GM20431 (cell line): ENCODE results near the gene CORO6.

Experiments used
- in situ Hi-C: fragments of 300-500 bp; cut with MseI, MboI; formaldehyde crosslinking; loops from one replicate; pipeline ENCODE4 v1.15.0; 2020; ENCODE audit warnings: low sequenced_read_pairs; ENCODE audit not compliant: unreplicated experiment

The CORO6 gene

DNA sequence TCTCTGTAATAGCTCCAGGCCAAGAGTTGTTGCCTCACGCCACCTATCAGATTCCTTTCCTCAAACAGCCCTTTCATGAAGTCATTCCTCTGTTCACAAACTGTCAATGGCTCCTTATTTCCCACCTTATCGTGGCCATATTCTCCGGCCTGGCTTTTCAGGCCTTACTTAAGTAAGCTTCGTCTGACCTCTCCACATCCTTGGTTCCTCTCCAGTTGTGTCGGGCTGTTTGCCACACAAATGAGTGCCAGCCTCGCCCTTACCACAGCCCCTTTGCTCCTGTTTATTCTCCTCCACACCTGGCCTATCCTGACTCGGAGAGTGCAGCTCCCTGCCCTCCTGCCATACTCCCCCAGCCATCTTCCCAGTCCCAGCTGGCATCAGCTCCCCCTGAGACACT is 52.2 kb downstream of the CORO6 start:
- in situ Hi-C loops, result no loop called here

DNA sequence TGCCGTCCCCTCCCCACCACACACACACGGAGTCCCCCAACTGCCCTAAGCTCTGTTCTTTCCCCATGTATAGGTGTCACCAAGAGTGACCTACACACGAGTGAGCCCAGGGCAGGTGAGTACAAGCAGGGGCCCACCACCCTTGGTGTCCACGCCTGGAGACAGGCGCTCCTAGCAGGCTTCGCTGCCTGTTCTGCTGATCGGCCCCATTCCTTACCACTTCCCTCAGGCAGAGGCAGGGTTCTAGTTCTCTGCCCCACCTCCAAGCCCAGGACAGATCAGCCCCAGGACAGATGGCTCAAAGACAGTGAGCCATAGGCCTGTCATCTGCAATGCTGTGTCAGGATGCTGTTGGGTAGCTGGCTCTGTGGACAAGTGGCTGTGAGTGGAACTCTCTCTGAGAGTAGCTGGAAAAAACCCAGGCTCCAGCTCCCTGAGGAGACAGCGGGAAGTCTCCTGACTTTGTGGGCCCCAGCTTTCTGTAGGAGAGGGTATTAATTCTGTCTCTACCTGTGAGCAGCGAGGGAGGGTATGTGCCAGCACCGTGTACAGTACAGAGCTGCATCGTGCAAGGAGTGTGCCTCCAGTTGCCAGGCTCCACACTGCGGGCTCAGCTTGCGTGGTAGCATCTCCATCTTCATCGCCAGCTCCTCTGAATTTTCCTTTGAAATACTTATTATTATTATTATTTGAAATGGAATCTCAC is 53.3 kb downstream of the CORO6 start:
- in situ Hi-C loops, result no loop called here

DNA sequence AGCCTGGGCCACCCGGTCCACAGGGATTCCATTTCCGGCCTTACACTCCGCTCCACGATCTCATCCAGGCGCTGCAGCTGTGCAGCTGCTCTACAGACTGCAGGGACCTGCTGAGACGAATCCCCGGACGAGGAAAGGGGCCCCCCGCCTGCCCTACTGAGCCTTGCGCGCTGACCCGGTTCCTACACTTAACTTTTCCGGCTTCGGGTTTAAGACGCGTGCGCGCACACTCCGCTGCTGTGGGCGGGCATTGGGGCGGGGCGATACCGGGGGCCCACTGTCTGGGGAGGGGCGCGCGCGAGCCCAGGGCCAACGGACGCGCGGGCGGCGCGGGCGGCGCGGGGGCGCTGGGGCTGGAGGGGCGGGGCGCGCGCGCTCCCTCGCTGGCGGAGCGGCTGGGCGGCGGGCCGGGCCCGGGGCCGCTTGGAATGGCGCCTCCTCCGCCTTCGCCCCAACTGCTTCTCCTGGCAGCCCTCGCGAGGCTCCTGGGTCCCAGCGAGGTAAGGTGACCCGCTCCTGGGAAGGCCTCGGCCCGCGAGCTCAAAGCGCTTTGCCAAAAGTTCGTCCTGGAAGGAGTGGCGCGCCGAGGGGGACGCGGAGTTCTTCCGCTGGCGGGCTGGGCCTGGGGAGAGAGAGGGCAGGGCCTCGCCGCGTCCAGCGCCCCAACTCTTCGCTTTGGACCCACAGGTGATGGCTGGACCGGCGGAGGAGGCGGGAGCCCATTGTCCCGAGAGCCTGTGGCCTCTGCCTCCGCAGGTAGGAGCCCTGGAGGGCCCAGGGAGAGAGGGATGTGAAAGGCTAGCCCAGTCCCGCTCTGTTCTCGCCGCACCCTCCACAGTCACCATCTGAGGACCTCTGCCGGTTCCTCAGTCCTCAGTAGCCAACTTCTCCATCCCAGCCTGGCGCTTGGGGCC is 54.1 kb downstream of the CORO6 start, which contains the start of gene TP53I13:
TSS of gene TP53I13 (plus strand) at position 371 of the 914 bp plus-strand sequence. CDS start at position 429, 58 bp downstream.
- in situ Hi-C loops, result no loop called here

DNA sequence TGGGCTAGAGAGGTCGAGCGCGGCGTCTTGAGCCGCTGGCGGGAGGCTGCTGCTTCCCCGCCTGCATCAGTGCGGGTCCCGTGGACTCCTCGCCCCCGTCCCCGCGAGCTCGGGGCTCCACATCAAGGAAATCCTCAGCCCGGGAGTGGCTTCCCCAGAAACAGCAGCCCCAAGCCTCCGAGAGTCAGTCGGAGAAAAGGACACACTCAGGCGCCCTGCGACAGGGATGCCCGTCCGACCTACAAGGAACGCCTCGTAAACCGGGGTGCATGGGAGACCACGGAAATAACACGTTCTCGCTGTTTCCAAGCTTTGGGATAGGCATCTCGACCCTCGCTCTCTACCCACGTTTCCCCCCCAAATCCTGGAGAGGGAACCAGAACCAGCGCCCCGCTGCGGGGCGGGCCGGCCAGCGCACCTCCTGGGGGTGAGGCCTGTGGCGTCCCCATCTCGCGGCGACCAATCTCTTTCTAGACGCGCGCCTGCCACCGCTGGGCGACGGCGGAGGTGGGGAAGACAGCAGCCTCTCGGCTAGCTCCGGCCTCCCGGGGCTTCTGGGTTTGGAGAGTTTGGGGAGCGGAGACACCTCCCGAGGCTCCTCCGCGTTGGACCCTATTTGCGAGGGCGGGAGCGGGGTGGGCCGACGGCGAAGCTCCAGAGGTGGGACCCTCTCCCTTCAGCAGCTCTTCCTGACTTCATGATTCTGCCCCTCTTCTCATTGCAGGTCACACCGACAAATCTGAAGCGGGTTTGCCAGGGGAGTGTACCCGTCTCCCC is 55.0 kb downstream of the CORO6 start:
- in situ Hi-C loops, result no loop called here

DNA sequence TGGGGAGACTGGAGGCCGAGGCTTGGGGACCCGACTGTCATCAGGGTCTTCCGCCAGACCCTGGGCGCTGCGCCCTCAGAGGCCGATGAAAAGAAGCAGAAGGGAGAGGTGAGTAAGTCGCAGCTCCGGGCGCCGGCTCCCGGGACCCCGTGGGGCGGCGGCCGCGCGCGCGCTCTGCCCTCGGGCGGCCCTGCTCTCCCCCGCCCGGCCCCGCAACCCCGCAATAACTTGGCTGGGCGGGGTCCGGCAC is 55.5 kb downstream of the CORO6 start:
- in situ Hi-C loops, result no loop called here

DNA sequence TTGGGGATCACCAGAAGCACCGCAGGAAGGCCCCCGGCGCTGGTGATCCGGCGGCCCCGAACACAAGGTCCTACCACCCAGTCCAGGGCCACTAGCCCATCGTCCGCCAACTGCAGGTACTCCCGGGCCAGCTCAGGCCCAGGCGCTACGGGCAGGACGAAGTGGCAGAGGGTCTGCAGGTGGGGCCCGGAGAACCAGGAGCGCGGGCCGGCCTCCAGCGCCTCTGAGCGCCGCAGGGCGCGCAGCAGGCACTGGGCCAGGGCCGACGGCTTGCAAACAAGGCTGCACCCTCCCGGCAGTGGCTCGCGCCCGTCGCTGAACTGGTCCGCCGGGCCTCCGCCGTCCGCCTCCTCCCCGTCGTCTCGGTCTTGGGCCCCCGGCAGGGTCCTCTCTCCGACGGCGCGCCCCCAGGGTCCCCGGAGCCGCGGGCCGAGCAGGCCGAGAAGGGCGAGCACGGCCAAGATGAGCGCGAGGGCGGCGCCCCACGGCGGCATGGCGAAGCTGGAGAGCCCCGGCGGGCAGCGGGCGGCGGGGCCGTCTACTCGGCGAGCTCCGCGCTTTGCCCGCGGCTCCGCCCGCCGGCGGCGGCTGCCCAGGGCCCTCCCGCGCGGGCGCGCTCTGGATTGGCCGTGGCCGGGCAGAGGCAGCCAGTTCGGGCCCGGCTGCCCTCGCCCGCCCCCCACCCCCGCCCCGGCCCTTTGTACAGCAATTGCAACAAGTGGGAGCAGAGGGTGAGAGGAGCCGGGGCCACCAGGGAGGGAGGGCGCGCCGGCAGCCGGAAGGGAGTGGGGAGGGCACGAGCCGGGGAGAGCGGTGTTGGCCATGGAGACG is 56.0 kb downstream of the CORO6 start, which contains the start of gene ABHD15:
TSS of gene ABHD15 (minus strand) at position 565 of the 831 bp plus-strand sequence. CDS start at position 494, 71 bp downstream.
- in situ Hi-C loops, result no loop called here

DNA sequence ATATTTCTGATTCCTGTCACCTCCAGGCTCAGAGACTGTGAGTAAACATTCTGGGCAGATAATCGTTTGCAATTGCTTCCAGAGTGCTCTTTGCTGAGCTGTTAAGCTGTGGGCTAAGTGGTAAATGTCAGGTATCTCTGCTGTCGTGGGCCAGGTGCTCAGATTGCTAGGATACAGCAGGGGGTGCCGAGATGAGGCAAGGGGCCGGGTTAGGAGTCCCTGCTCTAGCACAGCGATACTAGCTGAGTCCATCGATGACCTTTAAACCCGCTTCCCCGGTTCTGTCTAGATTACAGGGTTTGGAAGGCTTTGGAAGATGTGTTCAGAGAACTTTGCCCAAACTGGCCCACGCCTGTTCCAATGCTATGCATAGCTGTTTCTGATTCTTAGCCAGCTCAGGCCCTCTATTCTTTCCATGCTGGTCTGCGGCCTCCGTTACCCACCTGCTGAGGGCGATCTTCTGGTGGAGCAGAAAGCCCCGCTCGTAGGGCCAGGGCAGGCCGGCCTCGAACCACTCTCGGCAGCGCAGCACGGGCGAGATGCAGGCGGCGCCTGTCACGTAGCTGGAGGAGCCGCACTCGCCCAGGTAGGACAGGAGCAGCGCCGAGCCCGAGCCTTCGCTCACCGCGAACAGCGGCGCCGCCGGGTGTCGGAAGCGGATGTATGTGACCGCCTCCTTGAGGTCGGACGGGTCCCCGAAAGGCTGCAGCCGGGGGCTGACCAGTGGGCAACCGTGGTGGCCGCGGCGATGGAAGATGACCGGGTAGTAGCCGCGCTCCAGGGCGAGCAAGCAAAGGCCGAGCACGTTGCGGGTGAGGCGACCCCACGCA is 56.9 kb downstream of the CORO6 start:
- in situ Hi-C loops, result no loop called here
